Fibroblast of lung (primary cell): ENCODE measurements around the gene MBOAT1. TPM values are rescaled to one million over a fixed set of nuclear protein-coding genes. Genes with fewer than 3 reads are reported as not detected.

Source experiments
- DNase-seq, 2 donors: peaks; one replicate each; pipeline versions ENCODE4 v3.0.0 to v3.0.0-alpha.2; 2010; ENCODE audit warnings: low read depth in 2 of 2
- H2AFZ ChIP-seq: 2 replicates; pipeline ENCODE4 v1.5.1; 2012; ENCODE audit warnings: low read length, control low read depth, inconsistent platforms
- H3K27ac ChIP-seq: 2 replicates; pipeline ENCODE4 v1.5.1; 2011; ENCODE audit warnings: low read length, control low read depth; ENCODE audit not compliant: insufficient read depth
- H3K27me3 ChIP-seq: 2 replicates; pipeline ENCODE4 v1.5.1; 2011; ENCODE audit warnings: mild to moderate bottlenecking, low read length; ENCODE audit not compliant: control insufficient read depth, insufficient read depth
- H3K36me3 ChIP-seq: 2 replicates; pipeline ENCODE4 v1.5.1; 2011; ENCODE audit warnings: low read length; ENCODE audit not compliant: control insufficient read depth, insufficient read depth
- H3K4me1 ChIP-seq: 2 replicates; pipeline ENCODE4 v1.5.1; 2011; ENCODE audit warnings: low read length; ENCODE audit not compliant: control insufficient read depth, insufficient read depth; ENCODE audit errors: extremely low read depth
- H3K4me2 ChIP-seq: 2 replicates; pipeline ENCODE4 v1.5.1; 2011; ENCODE audit warnings: low read length, control low read depth; ENCODE audit not compliant: insufficient read depth; ENCODE audit errors: extremely low read depth
- H3K4me3 ChIP-seq, 4 experiments: fragments of 200-600 bp in 1 of 4; sonication (generic) in 1 of 4; replicated peaks in 1 of 4; 2 replicates each; pipeline ENCODE4 v1.5.1; 2011 to 2016; ENCODE audit warnings: low read length in 4 of 4, low read depth in 3 of 4, mild to moderate bottlenecking in 3 of 4, control low read depth in 2 of 4, inconsistent platforms in 1 of 4, mixed read lengths in 1 of 4; ENCODE audit not compliant: insufficient read depth in 1 of 4; ENCODE audit errors: control extremely low read depth in 1 of 4
- H3K79me2 ChIP-seq: 2 replicates; pipeline ENCODE4 v1.5.1; 2012; ENCODE audit warnings: mild to moderate bottlenecking, low read length, inconsistent platforms; ENCODE audit not compliant: control insufficient read depth, insufficient read depth
- H3K9ac ChIP-seq: 2 replicates; pipeline ENCODE4 v1.5.1; 2011; ENCODE audit warnings: mild to moderate bottlenecking, low read length, control low read depth; ENCODE audit not compliant: insufficient read depth
- H3K9me3 ChIP-seq: 2 replicates; pipeline ENCODE4 v1.5.1; 2012; ENCODE audit warnings: low read depth, low read length; ENCODE audit not compliant: control insufficient read depth, insufficient read depth
- H4K20me1 ChIP-seq: 2 replicates; pipeline ENCODE4 v1.5.1; 2011; ENCODE audit warnings: low read length; ENCODE audit not compliant: control insufficient read depth, insufficient read depth; ENCODE audit errors: extremely low read depth
- CTCF ChIP-seq, 2 donors: IDR thresholded peaks in 1 of 2; conservative IDR thresholded peaks in 1 of 2; 1 replicate in 1 of 2; 2 replicates in 1 of 2; pipeline ENCODE4 v1.5.1; 2011 to 2012; ENCODE audit warnings: low read length in 2 of 2, control low read depth in 1 of 2, inconsistent platforms in 1 of 2, low read depth in 1 of 2, mild to moderate bottlenecking in 1 of 2
- EZH2 ChIP-seq: IDR thresholded peaks from 2 replicates; pipeline ENCODE4 v1.5.1; 2012; ENCODE audit warnings: low read length, control low read depth, mild to moderate bottlenecking; ENCODE audit errors: missing control alignments
- polyA plus RNA-seq, 2 donors: library from polyadenylated mRNA; depleted of rRNA in 1 of 2; stranded (reverse) in 1 of 2; unstranded in 1 of 2; fragments of >200 nt; gene quantifications; 2 replicates each; pipeline ENCODE4 v1.2.1, GENCODE V29; 2011 to 2012; ENCODE audit warnings: missing spikeins in 1 of 2
- total RNA-seq: library from RNA; depleted of rRNA; stranded (reverse); fragments of >200 nt; gene quantifications from 2 replicates; pipeline ENCODE4 v1.2.1, GENCODE V29; 2014

The MBOAT1 gene
- total and polyA plus RNA-seq, 2 donors (not counting 1 experiment from before 2014, with no cell fraction given) = 3.1 to 6.6 TPM

DNA sequence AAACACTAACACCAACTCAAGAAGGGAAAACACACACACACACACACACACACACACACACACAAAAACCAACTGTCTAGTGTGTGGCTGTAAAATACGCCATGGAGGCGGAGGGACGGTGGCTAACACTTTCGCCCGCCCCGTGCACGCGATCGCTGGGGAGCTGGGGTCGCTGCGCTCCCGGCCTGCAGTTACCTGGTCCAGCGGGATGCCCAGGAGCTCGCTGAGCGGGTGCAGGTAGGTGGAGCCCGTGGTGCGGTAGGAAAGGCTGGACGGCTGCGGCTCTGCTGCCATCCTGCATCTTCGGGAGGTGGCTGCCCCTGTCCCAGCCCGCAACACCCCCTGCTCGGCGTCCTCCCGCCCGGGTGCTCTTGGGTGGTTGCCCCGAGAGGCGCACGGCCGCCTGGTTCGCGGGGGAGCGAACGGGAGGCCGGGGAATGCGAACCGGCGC, 303 bp downstream of the MBOAT1 start:
- H4K20me1 ChIP-seq = no peaks in the 10 kb centered on the region
- H3K4me2 ChIP-seq = peak overlapping the region; percentile 75
- H3K9me3 ChIP-seq = no peaks in the 10 kb centered on the region
- no peaks in the 10 kb centered on the region for H3K79me2 ChIP-seq
- H3K4me1 ChIP-seq = no peaks in the 10 kb centered on the region
- peak overlapping the region; percentile 78 for H3K27ac ChIP-seq
- H3K9ac ChIP-seq = peak overlapping the region; percentile 73
- TF ChIP-seq EZH2 = no peak
- no peak for TF ChIP-seq CTCF (conservative IDR thresholded peaks at IDR 0.05 in 1 of 2, IDR thresholded peaks at IDR 0.05 in 1 of 2; ENCODE audit: low read depth in 1 of 2, low read length in 2 of 2)
- H3K4me3 ChIP-seq = peak overlapping the region; percentile 81 to 89 (median 84)
- DNase-seq = peak in 1 of 2 donors; percentile 43
- H3K27me3 ChIP-seq = no peaks in the 10 kb centered on the region
- peak overlapping the region; percentile 93 for H2AFZ ChIP-seq
- no peaks in the 10 kb centered on the region for H3K36me3 ChIP-seq

DNA sequence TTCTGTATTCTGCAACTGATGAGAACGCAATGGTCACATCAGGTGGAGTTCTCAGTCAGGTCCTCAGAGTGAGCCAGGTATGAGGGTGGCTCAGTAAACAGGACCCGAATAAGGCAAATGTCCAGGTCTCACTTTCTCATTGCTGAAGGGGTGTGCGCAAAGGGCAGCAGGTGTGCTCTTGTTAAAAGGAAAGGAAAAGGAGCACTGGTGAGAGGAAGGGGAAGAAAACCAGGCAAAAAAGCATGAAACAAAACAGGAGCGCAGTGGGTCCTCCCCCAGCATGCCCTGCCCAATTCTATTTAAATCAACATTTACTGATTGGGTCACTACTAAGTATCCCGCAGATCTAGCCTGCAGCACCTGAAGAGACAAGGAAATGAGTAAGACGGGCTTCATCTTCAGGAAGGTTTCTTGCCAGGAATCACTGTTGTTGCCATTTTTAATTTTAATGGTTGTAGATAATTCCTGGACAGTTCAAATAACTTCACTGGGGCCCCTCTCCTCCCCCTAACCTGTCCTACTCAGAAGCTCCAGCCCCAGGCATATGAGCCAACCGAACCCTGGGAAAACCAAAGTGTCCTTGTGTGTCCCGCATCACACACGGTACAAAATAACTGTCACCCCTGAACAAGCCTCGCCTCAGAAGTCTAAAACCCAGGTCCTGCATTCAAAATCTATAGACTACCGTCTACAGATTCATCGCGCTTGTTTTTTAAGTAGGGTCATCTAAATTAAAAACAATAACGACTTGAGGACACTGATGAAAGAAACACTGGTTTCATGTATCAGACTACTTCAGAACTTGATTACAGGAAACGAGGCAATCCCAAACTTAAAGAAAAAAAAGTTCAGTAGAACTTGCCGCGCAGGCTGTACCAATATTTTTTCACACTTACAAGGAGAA, 980 bp downstream of the MBOAT1 start:
- Histone ChIP-seq H4K20me1 (no peaks in the 10 kb centered on the region), H3K4me2 (peak overlapping the region; percentile 75), H3K4me3 (peak overlapping the region; percentile 81 to 89 (median 84)), H3K9me3 (no peaks in the 10 kb centered on the region), H3K27me3 (no peaks in the 10 kb centered on the region), H3K9ac (peak overlapping the region; percentile 73), H2AFZ (peak overlapping the region; percentile 93), H3K27ac (peak overlapping the region; percentile 78), H3K4me1 (no peaks in the 10 kb centered on the region), H3K79me2 (no peaks in the 10 kb centered on the region), H3K36me3 (no peaks in the 10 kb centered on the region)
- peak; percentile 22 to 53 for DNase-seq
- no peak for TF ChIP-seq CTCF (conservative IDR thresholded peaks at IDR 0.05 in 1 of 2, IDR thresholded peaks at IDR 0.05 in 1 of 2; ENCODE audit: low read depth in 1 of 2, low read length in 2 of 2)
- no peak for TF ChIP-seq EZH2

- Histone ChIP-seq H3K4me1 (no peaks in the 10 kb centered on the region), H3K36me3 (no peaks in the 10 kb centered on the region), H3K4me3 (no peak overlapping the region), H3K4me2 (no peak overlapping the region), H3K79me2 (no peaks in the 10 kb centered on the region), H3K9ac (no peak overlapping the region), H3K9me3 (no peaks in the 10 kb centered on the region), H3K27ac (no peak overlapping the region), H3K27me3 (no peaks in the 10 kb centered on the region), H2AFZ (no peak overlapping the region), H4K20me1 (no peaks in the 10 kb centered on the region)
- TF ChIP-seq CTCF (conservative IDR thresholded peaks at IDR 0.05 in 1 of 2, IDR thresholded peaks at IDR 0.05 in 1 of 2; ENCODE audit: low read depth in 1 of 2, low read length in 2 of 2) (no peak), EZH2 (no peak)
- no peak for DNase-seq
Measured at GRCh38 chr6:20210158-20210557, 2.1 kb downstream of the MBOAT1 start.
